ENCODE results near the gene PIAS4. TPM values are rescaled to one million over a fixed set of nuclear protein-coding genes. Genes with fewer than 3 reads are reported as not detected.

PIAS4 gene
- total and polyA plus RNA-seq, 2 donors (not counting 3 experiments of a cell fraction or from before 2014, with no cell fraction given) = 26.2 to 46.2 TPM

- POLR2A ChIA-PET = interaction anchor here (1.0 to 3.9 kb wide), 3 partner anchors 8 to 11 kb away, joined by 3 to 29 read pairs (median 4); partner anchors contain the start of gene DAPK3
- DNase-seq (ENCODE audit: low read depth, low spot score) = no peak
- dilution Hi-C loops (cut with MboI; ENCODE audit: extremely low pct_ligation_motif_present, low sequenced_read_pairs) (no loop called here), intact Hi-C loops (cut with micrococcal nuclease) (no loop called here)
- Histone ChIP-seq H3K4me2 (ENCODE audit: insufficient read depth, low read length) (no peak overlapping the region), H3K27me3 (ENCODE audit: control insufficient read depth in 2 of 2, insufficient read depth in 2 of 2, low read length in 2 of 2) (no peaks in the 10 kb centered on the region), H3K4me3 (replicated peaks in 1 of 3; ENCODE audit: insufficient read depth in 1 of 3, low read depth in 1 of 3, low read length in 3 of 3) (no peak overlapping the region), H3K36me3 (ENCODE audit: control insufficient read depth in 2 of 2, extremely low read depth in 1 of 2, insufficient read depth in 2 of 2, low read length in 2 of 2) (peaks cover 62 to 85% of the 10 kb centered on the region in 2 experiments), H3K9ac (replicated peaks; ENCODE audit: extremely low read depth, insufficient read depth, low read length) (no peak overlapping the region), H3K4me1 (ENCODE audit: control insufficient read depth, extremely low read depth, insufficient read depth, low read length) (peaks cover 13% of the 10 kb centered on the region), H3K9me1 (replicated peaks; ENCODE audit: control insufficient read depth, extremely low read depth, insufficient read depth, low read length) (no peaks in the 10 kb centered on the region), H3K79me2 (ENCODE audit: control insufficient read depth, insufficient read depth, low read length) (peaks cover 93% of the 10 kb centered on the region), H2AFZ (ENCODE audit: low read depth, low read length) (no peak overlapping the region), H4K20me1 (replicated peaks; ENCODE audit: control insufficient read depth, extremely low read depth, insufficient read depth, low read length) (no peaks in the 10 kb centered on the region), H3K9me3 (replicated peaks; ENCODE audit: control insufficient read depth, insufficient read depth, low read length) (no peaks in the 10 kb centered on the region), H3K27ac (ENCODE audit: insufficient read depth, low read depth, low read length) (no peak overlapping the region)
- no TSS peak for BruUV-seq (replicated peaks)
- TF ChIP-seq POLR2AphosphoS5 (IDR thresholded peaks at IDR 0.05; ENCODE audit: insufficient read depth, low read depth, low read length) (peak; percentile 17), GATA2 (IDR thresholded peaks at IDR 0.05; ENCODE audit: insufficient read depth, insufficient read length, low read depth, low read length) (no peak)
- no peak for FAIRE-seq
- CTCF ChIA-PET = interaction anchor here (0.9 kb wide), 1 partner anchor 8 kb away, joined by 7 read pairs; no protein-coding TSS in a partner anchor
Observed at GRCh38 chr19:3979674-3980352, 27.7 kb upstream of the PIAS4 start.

GRCh38 chr19:3980353-3981251 is 26.9 kb upstream of the PIAS4 start:
- H3K4me3 ChIP-seq (replicated peaks in 1 of 3; ENCODE audit: insufficient read depth in 1 of 3, low read depth in 1 of 3, low read length in 3 of 3) = no peak overlapping the region
- no peak overlapping the region for H3K4me2 ChIP-seq (ENCODE audit: insufficient read depth, low read length)
- ChIA-PET CTCF (no interaction called here), POLR2A (interaction anchor here (1.0 to 3.9 kb wide), 2 partner anchors 10 to 12 kb away, joined by 3 to 29 read pairs; partner anchors contain the start of gene DAPK3)
- peak; percentile 10 for TF ChIP-seq POLR2AphosphoS5 (IDR thresholded peaks at IDR 0.05; ENCODE audit: insufficient read depth, low read depth, low read length)
- no peak for TF ChIP-seq MAX (IDR thresholded peaks at IDR 0.05; ENCODE audit: insufficient read depth, insufficient read length)
- TF ChIP-seq GATA2 (IDR thresholded peaks at IDR 0.05; ENCODE audit: insufficient read depth, insufficient read length, low read depth, low read length) = no peak
- no peak for TF ChIP-seq JUN (IDR thresholded peaks at IDR 0.05; ENCODE audit: borderline replicate concordance, insufficient read depth, insufficient read length, low read depth)
- no peak for TF ChIP-seq CTCF (IDR thresholded peaks at IDR 0.05; ENCODE audit: extremely low read depth in 1 of 2, insufficient read depth in 1 of 2, low read depth in 1 of 2, low read length in 2 of 2)
- no peak for TF ChIP-seq POLR2A (IDR thresholded peaks at IDR 0.05; ENCODE audit: low read depth, low read length)
- dilution Hi-C loops (cut with MboI; ENCODE audit: extremely low pct_ligation_motif_present, low sequenced_read_pairs) (no loop called here), intact Hi-C loops (cut with micrococcal nuclease) (no loop called here)
- no peaks in the 10 kb centered on the region for H4K20me1 ChIP-seq (replicated peaks; ENCODE audit: control insufficient read depth, extremely low read depth, insufficient read depth, low read length)
- DNase-seq (ENCODE audit: low read depth, low spot score) = no peak
- no peaks in the 10 kb centered on the region for H3K9me3 ChIP-seq (replicated peaks; ENCODE audit: control insufficient read depth, insufficient read depth, low read length)
- peaks cover 91% of the 10 kb centered on the region for H3K79me2 ChIP-seq (ENCODE audit: control insufficient read depth, insufficient read depth, low read length)
- no TSS peak for BruUV-seq (replicated peaks)
- H3K36me3 ChIP-seq (ENCODE audit: control insufficient read depth in 2 of 2, extremely low read depth in 1 of 2, insufficient read depth in 2 of 2, low read length in 2 of 2) = peaks cover 56 to 79% of the 10 kb centered on the region in 2 experiments
- no peak overlapping the region for H3K27ac ChIP-seq (ENCODE audit: insufficient read depth, low read depth, low read length)
- H2AFZ ChIP-seq (ENCODE audit: low read depth, low read length) = no peak overlapping the region
- H3K27me3 ChIP-seq (ENCODE audit: control insufficient read depth in 2 of 2, insufficient read depth in 2 of 2, low read length in 2 of 2) = no peaks in the 10 kb centered on the region
- no peak overlapping the region for H3K9ac ChIP-seq (replicated peaks; ENCODE audit: extremely low read depth, insufficient read depth, low read length)
- H3K9me1 ChIP-seq (replicated peaks; ENCODE audit: control insufficient read depth, extremely low read depth, insufficient read depth, low read length) = no peaks in the 10 kb centered on the region
- H3K4me1 ChIP-seq (ENCODE audit: control insufficient read depth, extremely low read depth, insufficient read depth, low read length) = peaks cover 15% of the 10 kb centered on the region
- FAIRE-seq = no peak
